Caki2 (cell line): ENCODE results near the gene LDLRAD3. TPM values are rescaled to one million over a fixed set of nuclear protein-coding genes. Genes with fewer than 3 reads are reported as not detected.

Experiments used
- DNase-seq: peaks from one replicate; pipeline ENCODE4 v3.0.0-alpha.2; 2015; ENCODE audit warnings: low read depth
- in situ Hi-C: cut with HindIII; loops from 2 replicates; pipeline ENCODE4 v1.10.0; 2016; ENCODE audit warnings: low sequenced_read_pairs, low pct_unique_long_range_greater_than_20kb, mixed read lengths
- total RNA-seq: library from RNA; depleted of rRNA; stranded (reverse); fragments of >200 nt; shearing (Covaris generic); gene quantifications from 2 replicates; pipeline ENCODE4 v1.2.3, GENCODE V29; 2014; ENCODE audit warnings: low replicate concordance

The LDLRAD3 gene
- total RNA-seq, 1 experiment from 2014 or later, result 1.9 TPM

DNA sequence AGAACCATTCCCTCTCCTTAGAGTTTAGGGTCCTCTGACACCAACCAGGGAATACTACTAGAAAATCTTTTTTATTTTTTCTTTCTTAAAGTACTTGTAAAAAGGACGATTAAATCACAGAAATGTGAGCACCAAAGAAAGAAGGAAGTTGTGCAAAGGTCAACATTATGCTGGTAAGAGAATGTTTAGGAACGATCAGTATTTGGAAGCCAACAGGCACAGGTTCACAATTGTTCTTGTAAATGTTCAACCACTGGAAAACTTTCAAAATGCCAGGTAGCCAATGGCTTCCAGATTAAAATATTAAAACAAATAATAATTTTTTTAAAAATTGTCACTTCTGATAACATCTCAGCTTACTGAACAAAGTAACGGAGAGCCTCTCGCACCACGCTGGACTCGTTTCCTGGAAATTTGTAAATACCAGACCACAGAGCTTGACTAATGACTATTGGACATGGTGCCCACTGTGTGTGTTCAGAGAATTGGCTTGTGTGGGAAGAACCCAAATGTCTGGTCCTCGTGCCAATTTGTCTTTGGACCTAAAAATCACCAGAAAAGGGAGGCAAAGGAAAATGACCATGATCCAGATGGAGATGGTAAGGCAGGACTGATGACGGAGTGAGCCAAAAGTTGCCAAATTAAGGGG, 324.6 kb downstream of the LDLRAD3 start:
- in situ Hi-C loops, result no loop called here

DNA sequence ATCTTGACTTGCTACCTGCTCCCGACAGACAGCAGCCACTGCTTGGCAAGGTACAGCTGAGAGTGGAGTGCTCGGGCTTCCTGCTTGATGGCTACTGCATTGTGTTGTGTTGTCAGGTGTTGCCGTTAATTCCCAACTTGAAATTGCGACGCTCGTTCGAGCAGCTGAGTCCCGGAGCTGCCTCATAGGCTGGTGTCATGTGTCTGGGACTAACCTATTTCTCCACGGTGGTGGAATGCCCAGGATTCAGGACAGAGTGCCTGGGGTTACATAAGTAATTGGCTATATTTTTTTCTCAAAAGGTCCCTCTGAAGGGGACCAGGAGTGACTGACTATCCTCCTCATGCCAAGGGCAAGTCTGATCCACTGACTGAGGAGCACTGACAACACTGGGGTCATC, 326.8 kb downstream of the LDLRAD3 start:
- no peak for DNase-seq
- in situ Hi-C loops, result no loop called here

More for the DNA sequence above, 324.6 kb downstream of the LDLRAD3 start:
- no peak for DNase-seq

DNA sequence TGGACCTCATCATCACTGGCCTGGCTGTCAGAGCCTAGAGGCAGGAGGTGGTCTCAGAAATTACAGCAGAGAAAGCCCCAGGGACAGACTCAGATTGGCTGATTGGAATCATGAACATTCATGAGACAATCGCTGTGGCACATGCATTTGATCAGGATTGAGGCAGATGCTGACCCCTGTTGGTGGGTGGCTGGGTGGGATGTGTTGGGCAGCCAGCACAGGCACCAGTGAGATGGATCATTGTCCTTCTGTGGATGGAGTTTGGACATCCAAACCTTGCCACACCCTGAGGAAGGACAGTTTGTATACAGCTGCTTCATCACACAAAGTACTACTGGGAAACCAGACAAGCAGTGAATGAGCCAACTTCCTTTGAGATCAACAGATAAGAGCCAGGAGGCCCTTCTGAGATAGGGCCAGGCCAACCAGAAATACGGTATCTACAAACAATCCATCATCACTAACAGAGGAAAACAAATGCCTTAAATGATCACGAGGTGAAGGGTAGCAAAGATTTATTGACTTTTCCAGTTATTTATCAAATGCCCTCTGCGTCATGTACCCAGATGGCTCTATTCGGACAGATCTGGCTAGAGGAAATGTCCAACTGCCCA, 328.0 kb downstream of the LDLRAD3 start:
- in situ Hi-C loops, result no loop called here
- DNase-seq, result no peak

- no peak for DNase-seq
- in situ Hi-C loops, result no loop called here
These were observed 329.2 kb downstream of the LDLRAD3 start for GRCh38 chr11:36273110-36273509.

GRCh38 chr11:36274414-36274813, 330.6 kb downstream of the LDLRAD3 start:
- DNase-seq, result no peak
- in situ Hi-C loops, result no loop called here

GRCh38 chr11:36278531-36279282, 334.8 kb downstream of the LDLRAD3 start:
- in situ Hi-C loops, result no loop called here

GRCh38 chr11:36280531-36280930, 336.7 kb downstream of the LDLRAD3 start:
- DNase-seq, result no peak
- in situ Hi-C loops, result no loop called here

More at GRCh38 chr11:36278531-36279282, 334.8 kb downstream of the LDLRAD3 start:
- DNase-seq, result no peak
